ENCODE results near the gene SGIP1. TPM values are rescaled to one million over a fixed set of nuclear protein-coding genes. Genes with fewer than 3 reads are reported as not detected.
"Not testable (repeated sequence)": the region's sequence is repeated elsewhere in the genome, so short reads cannot be mapped to it uniquely, and the experiment has no call there.

SGIP1 gene
- total RNA-seq, 1 donor from 2014 or later = 12.4 TPM

DNA sequence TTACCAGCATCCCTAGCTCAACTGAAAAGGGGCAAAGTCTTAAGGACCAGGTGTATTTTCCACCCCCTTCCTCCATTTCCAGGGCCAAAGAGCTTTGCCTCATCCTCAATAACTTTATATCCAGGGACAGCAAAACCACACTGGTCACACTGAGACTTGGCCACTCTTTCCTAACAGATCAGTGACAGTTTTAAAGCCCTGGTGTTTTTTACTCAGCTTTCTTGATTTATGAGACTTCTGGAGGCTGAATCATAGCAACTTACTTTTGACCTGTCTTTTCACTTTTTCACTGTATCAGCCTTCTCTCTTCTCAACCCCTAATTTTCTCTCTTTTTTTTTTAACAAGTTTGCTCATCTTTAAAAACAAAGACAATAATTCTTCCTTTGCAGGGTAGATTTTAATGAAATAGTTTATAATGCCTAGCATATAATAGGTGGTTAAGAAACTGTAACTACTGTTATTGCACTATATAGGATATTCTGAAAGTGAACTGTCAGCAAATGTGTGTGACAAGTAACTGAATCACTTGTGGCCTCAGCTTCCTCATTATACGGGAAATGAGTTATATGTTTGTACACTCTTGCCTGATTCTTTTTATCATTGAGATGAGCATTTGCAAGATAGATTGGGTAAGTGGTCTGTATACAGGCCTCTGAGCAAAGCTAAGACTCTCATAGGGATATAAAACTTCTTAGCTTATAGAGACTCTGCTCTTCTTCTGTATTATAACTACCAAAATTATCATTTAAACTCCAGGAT, 198.6 kb downstream of the SGIP1 start:
- no peak overlapping the region for H3K27ac ChIP-seq
- ATAC-seq (peak; percentile 62 to 67), DNase-seq (no peak)
- intact Hi-C loops (cut with DNase I) = no loop called here
- H3K27me3 ChIP-seq (ENCODE audit: low read depth) = no peaks in the 10 kb centered on the region
- no peak overlapping the region for H3K4me3 ChIP-seq
- no peaks in the 10 kb centered on the region for H3K36me3 ChIP-seq
- H3K9me3 ChIP-seq = no peaks in the 10 kb centered on the region
- TF ChIP-seq, protein P1, sequence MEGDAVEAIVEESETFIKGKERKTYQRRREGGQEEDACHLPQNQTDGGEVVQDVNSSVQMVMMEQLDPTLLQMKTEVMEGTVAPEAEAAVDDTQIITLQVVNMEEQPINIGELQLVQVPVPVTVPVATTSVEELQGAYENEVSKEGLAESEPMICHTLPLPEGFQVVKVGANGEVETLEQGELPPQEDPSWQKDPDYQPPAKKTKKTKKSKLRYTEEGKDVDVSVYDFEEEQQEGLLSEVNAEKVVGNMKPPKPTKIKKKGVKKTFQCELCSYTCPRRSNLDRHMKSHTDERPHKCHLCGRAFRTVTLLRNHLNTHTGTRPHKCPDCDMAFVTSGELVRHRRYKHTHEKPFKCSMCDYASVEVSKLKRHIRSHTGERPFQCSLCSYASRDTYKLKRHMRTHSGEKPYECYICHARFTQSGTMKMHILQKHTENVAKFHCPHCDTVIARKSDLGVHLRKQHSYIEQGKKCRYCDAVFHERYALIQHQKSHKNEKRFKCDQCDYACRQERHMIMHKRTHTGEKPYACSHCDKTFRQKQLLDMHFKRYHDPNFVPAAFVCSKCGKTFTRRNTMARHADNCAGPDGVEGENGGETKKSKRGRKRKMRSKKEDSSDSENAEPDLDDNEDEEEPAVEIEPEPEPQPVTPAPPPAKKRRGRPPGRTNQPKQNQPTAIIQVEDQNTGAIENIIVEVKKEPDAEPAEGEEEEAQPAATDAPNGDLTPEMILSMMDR (IDR thresholded peaks at IDR 0.05) = no peak
- no peaks in the 10 kb centered on the region for H3K4me1 ChIP-seq

DNA sequence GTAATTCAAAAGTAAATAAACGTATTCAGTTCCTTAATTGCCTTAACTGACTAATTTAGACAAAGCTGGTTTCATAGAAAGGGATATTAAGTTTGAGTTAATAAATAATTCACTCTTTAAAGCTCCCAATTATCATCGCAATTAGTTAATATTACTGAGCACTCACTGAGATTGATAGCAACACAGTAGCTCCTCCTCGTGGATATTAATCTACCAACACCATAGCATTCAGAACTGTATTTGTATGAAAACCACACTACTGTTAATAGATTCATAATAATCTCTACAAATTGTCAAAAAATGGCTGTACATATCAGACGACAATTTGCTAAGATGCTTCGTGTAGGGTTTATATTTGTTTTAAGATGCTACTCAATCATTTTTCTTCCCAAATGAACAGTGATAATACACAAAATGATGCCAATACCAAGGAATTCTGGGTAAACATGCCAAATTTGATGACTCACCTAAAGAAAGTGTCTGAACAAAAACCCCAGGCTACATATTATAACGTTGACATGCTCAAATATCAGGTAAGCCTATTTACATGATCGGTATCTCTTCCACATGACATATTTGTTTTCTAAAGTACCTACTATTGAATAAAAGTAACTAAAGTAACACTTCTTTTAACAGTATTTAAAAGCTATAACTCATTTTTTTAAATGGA, 199.5 kb downstream of the SGIP1 start:
- Histone ChIP-seq H3K36me3 (no peaks in the 10 kb centered on the region), H3K4me3 (no peak overlapping the region), H3K4me1 (no peaks in the 10 kb centered on the region), H3K9me3 (no peaks in the 10 kb centered on the region), H3K27ac (no peak overlapping the region), H3K27me3 (ENCODE audit: low read depth) (no peaks in the 10 kb centered on the region)
- ATAC-seq (no peak), DNase-seq (no peak)
- TF ChIP-seq, protein P1 (IDR thresholded peaks at IDR 0.05) = peak; percentile 23
- intact Hi-C loops (cut with DNase I) = no loop called here

DNA sequence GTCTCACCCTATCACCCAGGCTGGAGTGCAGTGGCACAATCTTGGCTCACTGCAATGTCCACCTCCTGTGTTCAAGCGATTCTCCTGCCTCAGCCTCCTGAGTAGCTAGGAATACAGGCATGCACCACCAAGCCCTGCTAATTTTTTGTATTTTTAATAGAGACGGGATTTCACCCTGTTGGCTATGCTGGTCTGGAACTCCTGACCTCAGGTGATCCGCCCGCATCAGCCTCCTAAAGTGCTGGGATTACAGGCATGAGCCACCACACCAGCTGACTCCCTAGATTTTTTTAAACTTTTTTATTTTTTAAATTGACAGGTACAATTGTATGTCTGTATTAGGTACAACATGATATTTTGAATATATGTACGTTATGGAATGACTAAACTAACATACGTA, 200.6 kb downstream of the SGIP1 start:
- H3K36me3 ChIP-seq; ATAC-seq; H3K27me3 ChIP-seq (ENCODE audit: low read depth); H3K4me1 ChIP-seq; intact Hi-C loops (cut with DNase I); DNase-seq; H3K9me3 ChIP-seq; H3K4me3 ChIP-seq; H3K27ac ChIP-seq: not testable (repeated sequence)

DNA sequence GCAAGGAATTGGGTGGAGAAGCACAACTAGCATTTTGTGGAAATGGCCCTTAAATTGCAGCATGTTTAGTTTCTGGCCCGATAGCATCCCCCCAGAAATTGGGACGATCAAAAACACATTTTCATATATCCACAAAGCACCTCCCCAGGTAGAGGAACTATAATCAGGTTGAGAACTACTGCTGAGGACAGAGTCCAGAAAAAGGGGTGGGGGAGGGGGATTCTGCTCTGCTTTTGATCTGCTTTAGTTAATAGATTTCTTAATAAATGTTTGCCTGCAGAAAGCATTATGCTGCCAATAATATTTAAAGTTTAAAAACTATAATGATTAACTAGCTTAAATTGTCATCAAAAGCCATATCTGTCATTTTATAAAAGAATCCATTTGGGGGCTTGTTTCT, 203.9 kb downstream of the SGIP1 start:
- no peak overlapping the region for H3K4me3 ChIP-seq

DNA sequence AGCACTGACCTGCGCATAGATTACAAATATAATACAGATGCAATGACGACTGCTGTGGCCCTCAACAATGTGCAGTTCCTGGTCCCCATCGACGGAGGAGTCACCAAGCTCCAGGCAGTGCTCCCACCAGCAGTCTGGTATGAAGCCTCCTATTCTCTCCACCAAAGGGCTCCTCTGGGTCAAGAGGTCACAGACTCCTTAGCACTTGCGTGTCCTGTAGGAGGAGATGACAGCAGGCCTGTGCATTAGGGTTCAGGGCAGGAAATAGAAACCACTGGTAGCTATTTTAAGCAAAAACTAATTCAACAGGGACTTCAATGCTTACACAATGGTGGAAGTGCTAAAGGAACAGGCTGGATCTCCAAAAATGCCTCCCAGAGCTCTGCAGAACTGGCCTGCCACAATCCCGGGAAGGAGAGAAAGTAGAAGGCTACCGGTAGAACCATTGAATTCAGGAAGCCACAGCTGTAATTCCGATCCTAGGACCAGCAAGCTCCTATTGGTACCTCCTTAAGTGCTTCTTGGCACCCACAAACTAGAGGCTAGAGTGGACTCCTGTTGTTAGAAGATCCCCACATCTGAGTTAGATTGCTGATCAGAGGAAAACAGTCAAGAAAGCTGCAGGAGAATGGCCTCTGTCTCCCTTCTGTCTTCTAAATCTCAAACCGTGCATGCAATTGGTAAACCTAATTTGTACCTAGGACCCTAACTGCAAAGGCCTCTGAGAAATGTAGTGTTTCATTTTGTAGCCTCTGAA, 205.6 kb downstream of the SGIP1 start:
- Histone ChIP-seq H3K36me3 (no peaks in the 10 kb centered on the region), H3K4me1 (no peaks in the 10 kb centered on the region), H3K9me3 (no peaks in the 10 kb centered on the region), H3K27ac (peak overlapping the region; percentile 2), H3K4me3 (no peak overlapping the region), H3K27me3 (ENCODE audit: low read depth) (no peaks in the 10 kb centered on the region)
- intact Hi-C loops (cut with DNase I) = no loop called here
- ATAC-seq = peak in 1 of 2 donors; percentile 70
- DNase-seq = no peak
- TF ChIP-seq, protein P1 (IDR thresholded peaks at IDR 0.05) = no peak

More for the DNA sequence above, 203.9 kb downstream of the SGIP1 start:
- DNase-seq (no peak), ATAC-seq (no peak)
- Histone ChIP-seq H3K4me1 (no peaks in the 10 kb centered on the region), H3K27me3 (ENCODE audit: low read depth) (no peaks in the 10 kb centered on the region), H3K36me3 (no peaks in the 10 kb centered on the region), H3K27ac (no peak overlapping the region), H3K9me3 (no peaks in the 10 kb centered on the region)
- TF ChIP-seq, protein P1 (IDR thresholded peaks at IDR 0.05) = no peak
- intact Hi-C loops (cut with DNase I) = no loop called here
